ENCODE data around the gene THSD7B.

The THSD7B gene

GRCh38 chr2:137721733-137722132 lies 956.4 kb downstream of the THSD7B start:
- no peaks in the 10 kb centered on the region for H3K36me3 ChIP-seq (ENCODE audit: insufficient read depth)
- no peaks in the 10 kb centered on the region for H3K79me2 ChIP-seq (ENCODE audit: insufficient read depth, low read depth)
- no peaks in the 10 kb centered on the region for H4K20me1 ChIP-seq (ENCODE audit: insufficient read depth)
- no peak for TF ChIP-seq CTCF (conservative IDR thresholded peaks at IDR 0.05; ENCODE audit: low read depth, low read length)
- H2AFZ ChIP-seq (ENCODE audit: low read depth) = no peak overlapping the region
- H3K27me3 ChIP-seq (ENCODE audit: insufficient read depth, low read depth) = no peaks in the 10 kb centered on the region
- H3K4me1 ChIP-seq (ENCODE audit: low read depth, poor library complexity, severe bottlenecking) = no peaks in the 10 kb centered on the region
- H3K27ac ChIP-seq = no peak overlapping the region
- no peak overlapping the region for H3K4me2 ChIP-seq
- H3K9ac ChIP-seq = no peak overlapping the region
- no peak overlapping the region for H3K4me3 ChIP-seq (IDR thresholded peaks at IDR 0.05; ENCODE audit: insufficient read depth, low read depth, low read length)

- Histone ChIP-seq H3K27ac (no peak overlapping the region), H3K27me3 (ENCODE audit: insufficient read depth, low read depth) (no peaks in the 10 kb centered on the region), H3K4me2 (no peak overlapping the region), H3K4me3 (IDR thresholded peaks at IDR 0.05; ENCODE audit: insufficient read depth, low read depth, low read length) (no peak overlapping the region), H3K4me1 (ENCODE audit: low read depth, poor library complexity, severe bottlenecking) (no peaks in the 10 kb centered on the region), H4K20me1 (ENCODE audit: insufficient read depth) (no peaks in the 10 kb centered on the region), H3K9ac (no peak overlapping the region), H3K79me2 (ENCODE audit: insufficient read depth, low read depth) (no peaks in the 10 kb centered on the region), H3K36me3 (ENCODE audit: insufficient read depth) (no peaks in the 10 kb centered on the region), H2AFZ (ENCODE audit: low read depth) (no peak overlapping the region)
- no peak for TF ChIP-seq CTCF (conservative IDR thresholded peaks at IDR 0.05; ENCODE audit: low read depth, low read length)
Observed at GRCh38 chr2:137724912-137725311, 959.6 kb downstream of the THSD7B start.

All from KMS-11 (cell line).